Measurements from ENCODE around the gene SDK2.
A peak's percentile ranks its signal among the peaks of the same experiment; 100 is the strongest.

Gene SDK2

GRCh38 chr17:73541111-73541510 is 103.1 kb downstream of the SDK2 start:
- no peak overlapping the region for H3K4me3 ChIP-seq (ENCODE audit: low read depth, low read length)
- H3K27ac ChIP-seq (ENCODE audit: extremely low read depth, low read depth, low read length): no peak overlapping the region
- POLR2A ChIA-PET: no interaction called here
- no peaks in the 10 kb centered on the region for H3K36me3 ChIP-seq (ENCODE audit: control insufficient read depth in 2 of 2, insufficient read depth in 1 of 2, low read length in 2 of 2)
- no peaks in the 10 kb centered on the region for H3K9me3 ChIP-seq (ENCODE audit: control insufficient read depth, insufficient read depth, low read depth, low read length)
- no peaks in the 10 kb centered on the region; the same call in 1 of the 2 replicates for H3K4me1 ChIP-seq (ENCODE audit: control insufficient read depth, insufficient read depth, low read length)
- CTCF ChIA-PET: interaction anchor here (0.7 to 1.4 kb wide), 2 partner anchors 14 to 171 kb away, joined by 3 to 4 read pairs; no protein-coding TSS in a partner anchor
- TF ChIP-seq ZBTB1 (tag by site-specific recombination; IDR thresholded peaks at IDR 0.05) (no peak), KLF17 (tag by site-specific recombination; IDR thresholded peaks at IDR 0.05) (0 out of 2 replicates have a peak, but pooled peaks have one; percentile 23)

- TF ChIP-seq ZNF148 (tag by site-specific recombination; IDR thresholded peaks at IDR 0.05; ENCODE audit: borderline replicate concordance) (no peak), SP3 (tag by site-specific recombination; IDR thresholded peaks at IDR 0.05) (no peak), KLF1 (tag by site-specific recombination; IDR thresholded peaks at IDR 0.05) (no peak), BCL6B (tag by site-specific recombination; IDR thresholded peaks at IDR 0.05) (no peak), INSM2 (tag by site-specific recombination; IDR thresholded peaks at IDR 0.05) (no peak), HOXD13 (CRISPR knock-in tag; IDR thresholded peaks at IDR 0.05; ENCODE audit: borderline replicate concordance) (no peak), ZFP3 (tag by site-specific recombination; IDR thresholded peaks at IDR 0.05; ENCODE audit: low read depth) (no peak), ZNF155 (tag by site-specific recombination; IDR thresholded peaks at IDR 0.05) (no peak), WT1 (tag by site-specific recombination; IDR thresholded peaks at IDR 0.05) (no peak), ZNF24 (tag by site-specific recombination; IDR thresholded peaks at IDR 0.05) (no peak), ZNF670 (tag by site-specific recombination; IDR thresholded peaks at IDR 0.05; ENCODE audit: low read depth) (no peak), ZNF146 (tag by site-specific recombination; IDR thresholded peaks at IDR 0.05) (no peak), ZBTB1 (tag by site-specific recombination; IDR thresholded peaks at IDR 0.05) (no peak), ZNF560 (tag by site-specific recombination; IDR thresholded peaks at IDR 0.05; ENCODE audit: borderline replicate concordance) (no peak), PRDM4 (tag by site-specific recombination; IDR thresholded peaks at IDR 0.05) (no peak), ZSCAN4 (tag by site-specific recombination; IDR thresholded peaks at IDR 0.05) (no peak), KLF10 (tag by site-specific recombination; IDR thresholded peaks at IDR 0.05) (no peak), ZNF580 (tag by site-specific recombination; IDR thresholded peaks at IDR 0.05) (no peak)
- CTCF ChIA-PET: no interaction called here
- H3K4me1 ChIP-seq (ENCODE audit: control insufficient read depth, insufficient read depth, low read length): no peaks in the 10 kb centered on the region; the same call in 1 of the 2 replicates
- POLR2A ChIA-PET: no interaction called here
- H3K4me3 ChIP-seq (ENCODE audit: low read depth, low read length): no peak overlapping the region
- H3K27ac ChIP-seq (ENCODE audit: extremely low read depth, low read depth, low read length): no peak overlapping the region
- H3K36me3 ChIP-seq (ENCODE audit: control insufficient read depth in 2 of 2, insufficient read depth in 1 of 2, low read length in 2 of 2): no peaks in the 10 kb centered on the region
- no peaks in the 10 kb centered on the region for H3K9me3 ChIP-seq (ENCODE audit: control insufficient read depth, insufficient read depth, low read depth, low read length)
These were observed 105.1 kb downstream of the SDK2 start for GRCh38 chr17:73539166-73539565.
